ENCODE results near the gene LYPD6.
"Not testable (repeated sequence)": the region's sequence is repeated elsewhere in the genome, so short reads cannot be mapped to it uniquely, and the experiment has no call there.

LYPD6 gene, protein sequence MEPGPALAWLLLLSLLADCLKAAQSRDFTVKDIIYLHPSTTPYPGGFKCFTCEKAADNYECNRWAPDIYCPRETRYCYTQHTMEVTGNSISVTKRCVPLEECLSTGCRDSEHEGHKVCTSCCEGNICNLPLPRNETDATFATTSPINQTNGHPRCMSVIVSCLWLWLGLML

DNA sequence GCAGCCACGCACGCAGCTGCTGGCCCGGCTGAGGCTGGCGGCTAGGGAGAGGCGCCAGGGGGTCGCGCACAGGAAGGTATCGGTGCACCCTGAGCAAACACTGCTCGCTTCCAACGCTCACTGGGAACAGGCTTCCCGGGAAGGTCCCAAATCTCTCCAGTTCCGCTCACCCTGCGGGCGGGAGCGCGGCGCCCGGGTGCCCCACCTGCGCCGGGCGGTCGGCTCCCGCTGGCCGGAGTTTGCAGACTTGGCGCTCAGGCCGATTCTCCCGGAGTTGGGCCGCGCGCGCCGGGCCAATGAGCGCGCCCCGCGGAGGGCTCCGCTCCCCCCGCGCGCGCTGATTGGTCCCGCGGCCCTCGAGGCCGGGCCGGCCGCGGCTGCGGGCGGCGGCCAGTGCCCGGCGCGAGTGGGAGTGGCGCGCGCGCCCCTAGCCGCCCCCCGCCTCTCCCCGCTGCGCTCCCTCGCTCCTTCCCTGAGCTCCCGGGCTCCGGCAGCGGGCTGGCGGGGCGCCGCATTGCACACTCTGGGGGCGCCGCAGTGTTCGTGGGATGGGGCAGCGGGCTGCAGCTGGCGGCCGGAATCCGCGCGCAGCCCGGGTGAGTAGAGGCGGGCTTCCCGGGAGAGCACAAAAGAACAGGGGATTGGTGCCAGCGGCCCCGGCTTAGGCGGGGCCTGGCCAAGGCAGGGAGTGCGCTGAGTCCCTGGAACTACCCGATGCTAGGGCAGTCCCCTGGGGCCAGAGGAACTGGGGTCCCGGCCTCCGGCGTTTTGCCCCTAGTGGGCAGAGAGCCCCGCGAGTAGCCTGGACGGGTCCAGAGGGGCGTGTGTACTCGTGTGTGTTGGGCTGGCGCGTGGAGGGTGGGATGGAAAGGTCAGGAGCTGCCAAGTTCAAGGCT lies at the start of gene LYPD6:
TSS of gene LYPD6 (plus strand) at position 461 of the 896 bp plus-strand sequence. CDS start 107,122 bp downstream, outside the sequence.
- peak; percentile 6 for DNase-seq

DNA sequence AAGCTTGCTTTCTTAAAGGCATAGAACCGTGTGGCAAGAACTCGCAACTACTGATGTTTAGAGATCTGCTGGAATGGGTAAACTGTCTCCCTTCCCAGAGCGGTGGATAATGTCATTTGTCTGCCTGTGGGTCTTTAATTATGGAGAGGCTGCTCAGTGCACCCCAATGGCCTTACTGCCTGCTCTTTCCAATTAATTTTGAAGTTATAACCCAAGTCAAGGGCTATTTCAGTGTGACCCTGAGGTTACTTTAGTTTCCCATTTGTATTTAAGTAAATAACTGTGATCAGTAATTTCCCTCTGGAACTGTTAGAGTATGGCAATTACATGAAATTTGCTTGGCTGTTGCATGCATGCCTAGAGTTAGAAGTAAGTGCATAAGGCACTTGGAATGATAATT lies 48.9 kb upstream of the LYPD6 start:
- DNase-seq, result no peak

DNA sequence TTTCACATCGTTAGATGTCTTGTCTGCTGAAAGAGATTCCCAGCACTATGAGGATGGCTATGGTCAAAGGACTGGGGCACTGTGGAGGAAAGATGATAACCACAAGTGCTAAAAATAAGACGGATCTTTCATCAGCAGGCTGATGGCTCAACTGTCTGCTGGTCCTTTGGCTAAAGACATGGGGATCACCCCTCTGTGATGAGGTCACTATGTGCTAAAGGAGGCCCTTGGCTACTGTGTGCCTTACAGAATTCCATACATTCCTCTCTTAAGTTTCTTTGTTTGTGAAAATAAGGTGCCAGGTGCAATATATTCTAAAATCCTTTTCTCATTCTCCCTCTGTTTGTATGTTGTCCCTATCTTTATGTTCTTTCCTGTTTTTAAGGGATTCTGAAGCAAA lies 39.7 kb upstream of the LYPD6 start:
- no peak for DNase-seq

DNA sequence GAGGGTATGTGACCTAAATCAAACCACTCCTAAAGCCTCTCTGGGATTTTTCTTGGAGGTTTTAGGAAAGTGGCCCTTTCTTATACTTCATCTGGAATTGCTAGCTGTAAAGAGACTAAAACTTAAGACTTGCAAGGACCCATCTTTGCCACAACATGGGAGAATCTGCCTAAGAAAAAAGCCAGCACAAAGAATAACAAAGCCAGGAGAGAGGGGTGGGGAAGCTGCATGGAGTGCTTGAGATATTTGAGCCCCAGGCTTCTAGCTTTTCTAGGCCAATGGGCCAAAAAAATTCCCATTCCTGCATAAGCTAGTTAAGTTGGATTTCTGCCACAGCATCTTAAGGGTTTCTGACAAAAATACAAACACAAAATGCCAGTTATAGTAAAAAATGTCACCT lies 38.5 kb upstream of the LYPD6 start:
- DNase-seq, result no peak

DNA sequence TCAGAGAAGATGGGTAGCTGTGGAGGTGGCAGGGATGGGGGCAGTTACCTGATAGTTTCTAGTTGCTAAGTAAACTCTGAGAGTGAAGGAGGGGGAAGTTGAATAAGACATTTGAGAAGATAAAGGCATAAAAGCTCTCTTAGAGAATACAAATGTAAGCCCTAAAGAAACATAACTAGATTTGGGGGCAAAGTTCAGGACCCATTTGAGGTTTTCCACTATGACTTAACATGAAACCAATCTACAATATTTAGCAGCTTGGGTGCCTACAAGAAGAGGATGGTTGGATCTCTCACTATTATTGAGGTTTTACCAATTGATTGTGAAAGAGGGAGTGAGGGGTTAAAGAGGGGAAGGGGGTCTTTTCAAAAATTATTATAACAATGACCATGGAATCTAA lies 34.4 kb upstream of the LYPD6 start:
- DNase-seq, result no peak

DNA sequence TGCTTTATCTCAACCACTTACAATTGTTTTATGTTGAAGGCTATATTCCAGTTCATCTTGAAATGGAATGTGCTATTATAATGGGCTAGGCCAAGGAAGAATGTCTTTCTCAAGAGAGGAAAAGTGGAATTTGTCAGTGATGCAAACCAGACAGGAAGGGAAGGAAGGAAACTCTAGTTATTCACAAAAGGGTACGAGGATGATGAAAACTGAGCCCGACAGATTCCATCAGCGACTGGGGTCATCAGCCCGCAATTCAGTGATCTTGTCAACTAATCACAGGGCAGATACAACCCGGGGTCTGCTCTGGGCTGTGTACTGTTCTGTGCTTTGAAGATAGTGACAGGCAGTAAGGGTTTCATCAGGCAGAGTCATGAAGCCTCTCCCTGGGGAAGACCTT lies 23.4 kb upstream of the LYPD6 start:
- no peak for DNase-seq

DNA sequence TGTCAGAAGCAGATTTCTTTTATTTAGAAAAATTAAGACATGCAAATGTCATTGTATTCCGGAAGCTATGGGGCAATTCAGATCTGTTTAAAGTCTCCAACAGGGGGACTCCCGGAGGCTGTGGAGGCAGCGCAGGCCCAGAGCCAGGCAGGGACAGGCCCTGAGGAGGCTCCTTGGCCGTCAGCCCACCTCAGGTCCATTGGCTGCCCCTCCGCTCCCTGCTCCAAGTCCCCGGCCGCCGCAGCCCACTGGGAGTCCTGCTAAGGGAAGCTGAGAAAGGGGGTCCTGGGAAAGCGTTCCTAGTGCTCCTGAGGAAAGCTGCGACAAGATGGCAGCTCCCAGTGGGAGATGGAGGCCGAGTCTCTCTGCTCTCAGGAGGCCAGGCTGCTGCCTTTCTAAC lies 20.0 kb upstream of the LYPD6 start:
- DNase-seq, result no peak

DNA sequence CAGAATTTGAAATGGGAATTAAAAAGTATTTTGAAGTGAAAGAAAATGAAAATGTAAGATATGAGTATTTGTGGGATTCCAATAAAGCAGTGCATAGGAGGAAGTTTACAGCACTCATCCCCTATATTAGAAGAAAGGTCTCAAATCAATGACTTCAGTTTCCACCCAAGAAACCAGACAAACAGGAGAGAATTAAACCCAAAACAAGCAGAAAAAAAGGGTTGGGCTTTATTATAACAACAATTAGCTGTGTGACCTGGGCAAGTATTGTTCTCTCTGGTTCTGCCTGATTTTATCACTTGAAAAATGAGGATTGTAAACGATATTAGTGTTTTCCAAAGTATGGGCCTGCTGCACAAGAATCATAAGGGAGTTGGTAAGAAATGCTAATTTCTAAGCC lies 18.3 kb upstream of the LYPD6 start:
- no peak for DNase-seq

DNA sequence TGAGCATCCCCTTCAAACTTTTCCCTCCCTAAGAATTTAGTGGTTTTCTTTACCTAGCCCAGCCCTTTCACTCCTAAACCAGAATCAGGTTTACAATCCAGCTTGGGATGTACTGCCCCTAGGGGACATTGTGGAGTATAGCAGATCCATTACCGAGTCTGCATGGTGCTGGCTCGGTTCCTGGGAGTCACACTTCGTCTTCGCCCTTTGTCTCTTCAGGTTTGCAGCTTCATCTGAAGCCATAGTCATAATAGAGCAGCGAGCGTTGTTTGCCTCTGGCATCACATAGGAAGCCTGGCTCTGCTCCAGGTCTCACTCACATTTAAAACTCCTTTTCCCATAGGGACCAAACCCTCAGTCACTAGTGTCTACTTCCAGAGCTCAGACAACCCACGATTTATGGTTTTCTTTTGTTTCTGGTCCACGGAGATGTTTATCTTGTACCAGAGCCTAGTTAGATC lies 16.8 kb upstream of the LYPD6 start:
- peak; percentile 15 for DNase-seq

DNA sequence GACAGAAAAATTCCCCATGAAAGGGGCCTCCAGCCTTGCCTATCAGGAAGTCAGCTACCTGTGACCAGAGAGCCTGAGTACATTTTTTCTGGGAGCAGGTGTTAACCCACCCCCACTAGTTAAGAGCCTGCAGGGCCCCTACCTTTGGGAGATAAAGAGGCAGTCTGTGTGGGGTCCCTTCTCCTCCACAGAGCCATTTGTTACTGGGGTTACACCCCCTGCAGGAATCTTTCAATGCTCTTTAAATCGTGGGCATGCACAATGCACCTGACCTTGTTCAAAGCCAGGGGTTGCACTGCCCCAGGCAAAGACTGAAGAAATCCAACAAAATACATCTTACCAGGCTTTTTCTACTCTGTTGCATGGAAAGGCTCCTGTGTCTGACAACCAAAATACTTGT lies 15.7 kb upstream of the LYPD6 start:
- no peak for DNase-seq

DNA sequence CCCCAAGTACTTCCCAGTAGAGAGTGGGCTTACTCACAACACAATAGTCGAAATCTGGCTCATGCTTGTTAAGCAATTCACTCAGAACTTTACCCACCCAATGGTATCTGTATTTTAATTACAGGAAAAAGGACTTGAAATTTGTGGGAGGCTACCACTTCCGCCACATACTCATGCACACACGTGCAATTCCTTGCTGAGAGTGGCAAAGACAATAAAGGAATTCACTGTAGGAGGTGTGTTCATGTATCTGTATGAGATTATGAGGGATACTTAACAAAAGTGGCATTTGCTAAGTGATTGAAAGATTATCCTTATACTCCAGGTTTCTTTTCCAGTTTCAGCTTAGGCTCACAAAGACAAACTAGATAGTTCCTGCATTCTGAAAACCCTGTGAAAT lies 14.9 kb upstream of the LYPD6 start:
- no peak for DNase-seq

DNA sequence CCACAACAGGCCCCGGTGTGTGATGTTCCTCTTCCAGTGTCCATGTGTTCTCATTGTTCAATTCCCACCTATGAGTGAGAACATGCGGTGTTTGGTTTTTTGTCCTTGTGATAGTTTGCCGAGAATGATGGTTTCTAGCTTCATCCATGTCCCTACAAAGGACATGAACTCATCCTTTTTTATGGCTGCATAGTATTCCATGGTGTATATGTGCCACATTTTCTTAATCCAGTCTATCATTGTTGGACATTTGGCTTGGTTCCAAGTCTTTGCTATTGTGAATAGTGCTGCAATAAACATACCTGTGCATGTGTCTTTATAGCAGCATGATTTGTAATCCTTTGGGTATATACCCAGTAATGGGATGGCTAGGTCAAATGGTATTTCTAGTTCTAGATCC lies 11.8 kb upstream of the LYPD6 start:
- DNase-seq, result not testable (repeated sequence)

DNA sequence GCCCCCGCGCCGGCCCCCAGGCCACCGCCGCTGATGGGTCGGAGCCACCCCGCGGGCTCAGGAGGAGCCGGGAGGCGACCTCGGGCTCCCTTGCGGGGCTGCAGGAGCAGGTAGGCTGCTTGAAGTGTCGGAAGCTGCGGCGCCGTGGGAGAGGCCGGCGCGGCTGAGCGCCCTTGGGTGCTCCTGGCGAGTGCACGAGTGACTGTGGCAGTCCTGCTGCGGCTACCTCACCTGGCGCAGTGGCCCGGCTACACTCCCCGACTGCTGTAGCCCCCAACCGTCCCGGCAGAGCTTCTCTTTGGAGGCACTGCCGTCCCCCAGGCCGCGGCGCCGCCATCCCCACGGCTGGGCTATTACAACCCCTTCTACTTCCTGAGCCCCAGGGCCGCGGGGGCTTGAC lies 10.0 kb upstream of the LYPD6 start:
- DNase-seq, result no peak

DNA sequence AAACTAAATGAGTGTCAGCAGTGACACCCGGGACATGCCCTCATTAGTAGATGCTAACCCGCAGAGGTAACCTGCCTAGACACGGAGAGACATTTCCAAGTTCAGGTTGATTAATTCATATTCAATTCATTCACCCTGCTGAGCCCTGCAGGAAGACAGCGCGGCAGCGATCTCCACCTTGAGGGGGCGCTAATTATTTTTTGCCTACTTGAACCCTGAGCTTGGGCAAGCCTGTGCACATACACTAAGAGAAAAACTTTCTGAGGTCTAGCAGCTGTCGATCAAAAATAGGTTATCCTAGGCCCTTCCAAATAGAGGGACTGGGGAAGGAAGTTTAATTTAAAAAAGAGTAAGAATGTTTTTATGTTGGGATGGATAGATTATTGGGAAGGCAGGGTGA lies 1.3 kb upstream of the LYPD6 start:
- DNase-seq, result no peak

DNA sequence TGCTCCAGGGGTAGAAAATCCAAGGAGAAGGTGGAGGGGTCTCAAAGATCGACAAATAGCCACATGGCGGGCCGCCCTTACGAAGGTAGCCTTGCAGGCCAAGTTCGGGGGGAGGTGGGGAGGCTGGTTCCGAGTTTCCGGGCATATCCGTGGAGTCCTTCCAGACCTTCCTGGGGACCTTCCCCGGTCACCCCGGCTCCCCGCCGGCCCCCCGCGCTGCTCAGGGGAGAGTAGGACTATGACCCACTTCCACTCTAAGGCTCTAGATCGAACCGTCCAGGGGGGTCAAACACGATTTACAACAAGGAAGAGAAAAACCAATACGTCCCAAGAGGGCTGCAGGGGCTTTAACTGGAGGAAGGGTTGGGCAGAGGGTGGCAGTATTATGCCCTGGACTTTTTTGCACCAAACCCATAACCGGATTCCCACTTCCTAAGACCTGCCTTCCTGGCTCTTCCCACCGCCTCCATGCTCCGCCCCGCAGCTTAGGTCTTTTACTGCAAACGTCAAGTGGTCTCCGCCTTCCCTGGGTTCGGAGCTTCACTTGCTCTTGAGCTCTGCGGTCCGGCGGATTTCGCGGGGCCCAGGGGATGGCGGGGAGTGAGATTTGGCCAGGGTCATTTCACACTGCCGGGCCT lies 779 bp upstream of the LYPD6 start:
- peak; percentile 6 for DNase-seq

DNA sequence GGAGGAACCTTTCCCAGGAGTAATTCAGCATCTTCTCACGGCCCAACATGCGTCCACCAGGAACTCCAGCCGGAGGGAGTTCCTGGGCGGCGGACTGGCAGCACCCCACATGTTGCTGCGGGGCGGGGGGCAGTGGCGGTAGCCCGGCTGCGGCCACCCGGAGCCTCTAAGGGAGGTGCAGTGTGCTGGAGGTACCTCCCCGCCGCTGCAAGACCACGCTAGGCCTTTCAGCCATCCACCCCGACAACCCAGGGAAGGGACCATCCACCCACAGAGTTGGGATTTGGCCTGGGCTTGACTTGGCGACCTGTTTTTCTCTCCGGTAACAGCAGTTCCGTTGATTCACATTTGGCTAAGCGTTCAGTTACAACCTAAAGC lies 625 bp downstream of the LYPD6 start:
- no peak for DNase-seq

DNA sequence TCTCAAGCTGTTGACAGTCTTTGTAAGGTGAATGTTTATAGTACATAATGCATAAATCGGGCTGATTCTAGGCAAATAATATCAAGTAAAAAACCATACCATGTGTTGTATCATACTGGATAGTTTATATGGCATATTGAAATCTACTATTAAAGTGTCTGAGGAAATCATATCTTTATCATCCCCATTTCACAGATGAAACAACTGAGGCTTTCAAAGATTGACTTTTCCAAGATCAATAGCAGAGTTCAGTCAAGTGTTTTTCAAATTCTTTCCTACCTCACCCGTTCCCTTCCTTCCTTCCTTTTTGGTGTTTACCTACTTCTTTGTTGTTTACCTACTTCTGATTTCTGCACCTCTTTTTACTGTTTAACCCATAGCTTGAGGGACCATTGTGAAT lies 2.0 kb downstream of the LYPD6 start:
- no peak for DNase-seq

DNA sequence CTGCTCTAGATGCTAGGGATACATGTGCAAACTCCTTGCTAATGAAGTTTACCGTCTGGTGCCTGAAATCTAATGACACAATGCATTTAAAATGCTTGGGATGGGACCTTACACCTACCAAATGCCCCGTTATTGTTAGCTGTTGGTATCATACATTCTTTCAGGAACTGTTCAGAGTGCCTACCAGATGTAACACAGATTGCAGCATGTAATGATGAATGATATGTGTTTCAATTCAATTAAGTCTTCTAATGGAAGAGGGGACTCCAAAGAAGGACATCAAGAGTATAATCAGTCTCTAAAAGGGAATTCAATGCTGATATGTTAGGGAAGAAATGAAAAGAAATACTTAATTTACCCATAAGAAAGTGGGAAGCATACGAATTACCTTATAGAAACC lies 3.2 kb downstream of the LYPD6 start:
- DNase-seq, result no peak

DNA sequence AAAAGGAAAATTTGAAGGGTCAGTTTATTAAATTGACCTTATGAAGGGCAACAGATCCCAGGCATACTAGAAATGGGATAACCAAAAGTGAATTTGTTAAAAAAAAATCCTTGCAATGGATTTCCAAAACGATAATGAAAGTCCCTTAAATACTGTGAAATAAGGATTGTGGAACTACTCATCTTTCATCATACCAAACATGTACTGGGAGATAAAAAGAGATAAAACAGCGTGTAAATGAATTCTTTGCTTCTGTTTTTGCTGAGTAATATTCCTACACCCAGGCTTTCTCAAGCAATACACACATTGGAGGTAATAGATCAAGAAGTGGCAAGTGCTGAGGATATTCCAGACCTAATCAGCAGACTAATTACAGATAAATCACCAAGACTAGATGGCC lies 3.8 kb downstream of the LYPD6 start:
- DNase-seq, result no peak

DNA sequence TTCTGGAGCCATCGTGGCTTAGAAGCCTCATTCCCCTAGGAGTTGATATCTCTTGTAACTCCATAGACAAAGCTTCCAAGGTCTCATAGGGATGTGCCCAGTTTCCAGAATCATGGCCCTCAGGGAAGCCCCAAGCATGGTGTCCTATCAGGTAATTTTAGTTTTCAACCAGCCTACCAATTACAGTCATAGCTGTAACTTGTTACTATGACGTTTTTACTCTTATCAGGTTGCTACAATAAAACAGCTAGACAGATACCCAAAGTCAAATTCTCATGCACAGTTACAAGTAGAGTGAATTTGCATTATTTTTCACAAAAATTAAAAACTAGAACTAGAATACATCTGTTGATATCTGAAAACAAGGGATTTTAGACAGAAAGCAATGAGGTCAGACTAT lies 8.9 kb downstream of the LYPD6 start:
- DNase-seq, result no peak

DNA sequence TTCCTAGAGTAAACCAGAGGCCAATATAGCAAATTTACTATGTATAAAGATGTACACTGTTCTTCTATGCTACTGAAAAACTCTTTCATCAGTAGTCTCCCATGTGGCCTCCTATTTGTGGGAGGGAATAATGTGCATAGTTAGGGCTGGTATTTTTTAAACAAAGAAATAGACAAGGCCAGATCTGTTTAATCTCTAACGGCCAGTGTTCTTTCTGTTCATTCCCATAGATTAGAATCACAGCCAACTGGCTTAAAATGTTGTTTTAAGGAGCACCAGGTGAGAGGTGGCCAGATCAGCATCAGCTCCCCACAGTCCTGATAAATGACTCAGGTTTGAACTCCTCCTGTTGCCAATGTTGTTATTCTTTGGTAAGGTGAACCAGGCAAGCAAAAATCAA lies 12.1 kb downstream of the LYPD6 start:
- no peak for DNase-seq

DNA sequence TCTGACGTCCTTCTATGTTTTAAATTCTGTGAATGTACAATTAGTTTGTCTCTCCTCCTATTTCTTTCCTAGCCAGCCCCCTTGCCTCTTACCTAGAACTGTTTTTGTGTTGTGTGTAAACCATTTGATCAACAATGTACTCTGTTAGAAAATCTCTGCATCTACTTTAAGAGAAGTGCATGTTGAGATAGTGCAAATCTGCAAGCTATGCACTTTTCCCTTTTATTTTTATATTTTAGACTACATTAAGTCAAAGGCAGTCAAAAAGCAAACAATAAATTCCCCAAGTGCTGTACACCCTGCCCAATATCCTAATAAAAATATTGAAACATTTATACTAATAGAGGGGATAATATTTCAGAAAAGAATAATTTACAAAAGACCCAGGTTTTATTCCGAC lies 13.7 kb downstream of the LYPD6 start:
- DNase-seq, result no peak

DNA sequence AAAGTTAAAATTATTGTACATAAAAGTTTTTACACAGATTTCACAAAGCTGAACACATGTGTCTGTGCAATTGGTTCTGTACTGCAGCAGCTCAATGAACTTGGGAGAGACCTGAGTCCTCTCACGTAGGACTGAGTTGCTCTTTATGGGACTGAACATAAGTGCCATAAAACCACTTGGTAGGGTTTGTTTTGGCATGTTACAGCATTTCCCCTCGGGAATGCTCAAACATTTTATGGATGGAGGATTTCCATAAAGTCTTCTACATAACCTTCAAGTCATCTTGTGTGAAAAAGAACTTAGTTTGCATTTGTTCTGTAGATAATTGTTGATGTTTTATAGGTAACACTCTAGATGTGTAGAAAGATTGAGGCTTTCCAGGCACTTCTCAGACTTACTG lies 15.9 kb downstream of the LYPD6 start:
- DNase-seq, result no peak

DNA sequence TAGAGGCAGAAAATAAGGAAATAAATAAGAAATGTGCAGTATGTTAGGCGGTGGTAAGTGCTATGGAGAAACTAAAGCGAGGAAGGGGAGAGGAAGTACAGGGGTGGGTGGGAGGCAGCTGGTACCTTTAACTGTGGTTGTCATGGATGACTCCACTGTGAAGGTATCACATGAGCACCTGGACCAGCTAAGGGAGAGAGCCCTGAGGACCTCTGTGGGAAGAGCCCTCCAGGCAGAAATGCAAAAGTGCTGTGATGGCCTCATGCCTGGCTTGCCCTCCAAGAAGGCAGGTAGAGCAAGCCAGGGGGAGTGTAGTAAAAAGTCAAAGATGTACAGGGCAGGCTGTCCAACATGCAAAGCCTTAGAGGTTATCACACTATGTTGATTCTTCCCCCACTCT lies 17.9 kb downstream of the LYPD6 start:
- no peak for DNase-seq

Measured in stimulated activated CD4-positive, alpha-beta T cell treated with anti-CD3 and anti-CD28 coated beads, Interleukin-15, amount 100 ng/mL, for 24 hours (primary cell).